Stimulated activated CD8-positive, alpha-beta memory T cell treated with anti-CD3 and anti-CD28 coated beads, Interleukin-7, amount 100 ng/mL, for 4 hours (primary cell): ENCODE data around the gene COL4A1.

ENCODE experiments used
- DNase-seq, 2 donors: peaks; one replicate each; pipeline ENCODE4 v3.0.0-alpha.2; 2020; ENCODE audit warnings: low read depth in 2 of 2

Gene COL4A1

DNA sequence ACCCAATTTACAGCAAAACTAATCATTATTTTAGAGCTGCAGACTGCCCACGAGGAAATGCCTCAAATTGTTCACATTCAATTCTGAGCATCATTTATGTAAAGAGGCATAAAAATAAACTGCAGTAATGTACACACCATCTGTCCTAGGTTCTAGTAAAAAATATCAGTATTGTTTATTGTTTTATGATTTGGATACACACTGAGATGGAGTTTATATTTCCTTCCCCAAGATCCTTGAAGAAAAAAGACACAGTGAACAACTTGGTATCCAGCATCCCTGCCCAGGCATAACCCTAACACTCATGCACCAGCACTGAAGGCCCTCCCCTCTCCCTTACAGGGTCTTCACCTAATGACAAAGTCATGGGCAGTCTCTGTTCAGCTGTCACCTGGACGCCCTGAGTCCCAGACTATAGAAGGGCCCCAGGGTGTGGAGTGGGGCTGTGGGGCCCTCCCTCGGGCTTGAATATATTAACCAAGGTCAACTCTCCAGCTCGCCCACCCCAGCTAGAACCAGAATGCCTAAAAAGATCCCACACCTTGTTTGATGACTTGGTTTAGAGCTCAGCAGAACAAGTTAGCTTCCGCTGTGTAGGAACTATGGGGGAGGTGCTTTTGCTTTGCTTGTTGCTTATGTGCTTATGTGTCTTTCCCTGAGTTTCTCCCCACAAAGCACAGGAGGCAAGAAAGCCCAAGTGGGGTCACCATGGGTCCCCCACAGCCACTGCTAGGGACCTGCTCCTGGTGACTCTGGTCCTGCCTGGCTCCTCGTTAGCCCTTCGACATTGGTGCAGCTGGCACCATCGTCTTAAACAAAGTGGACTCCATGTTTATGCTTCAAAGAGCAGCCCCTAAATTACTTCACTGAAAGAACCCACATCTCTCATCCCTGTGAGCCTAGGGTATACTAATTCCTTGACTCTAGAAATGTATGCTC is 111.1 kb downstream of the COL4A1 start:
- no peak for DNase-seq

DNA sequence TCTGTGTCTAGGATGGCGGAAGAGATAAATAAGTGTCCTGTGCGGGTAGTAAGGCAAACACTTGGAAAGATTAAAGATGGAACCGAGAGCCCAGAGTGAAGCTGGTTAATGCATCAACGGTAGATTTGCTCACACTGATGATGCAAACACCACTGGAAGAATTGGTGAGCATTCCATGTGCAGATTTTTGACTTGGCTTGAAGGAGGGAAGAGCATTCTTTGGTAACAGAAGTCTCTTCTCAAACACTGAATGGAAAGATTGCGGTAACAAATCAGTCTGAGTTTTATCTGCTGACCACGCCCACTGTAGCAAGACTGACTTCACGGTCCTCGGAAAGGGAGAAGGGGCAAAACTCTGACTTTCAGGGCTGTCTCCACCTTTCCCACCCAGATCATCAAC is 112.5 kb downstream of the COL4A1 start:
- no peak for DNase-seq

DNA sequence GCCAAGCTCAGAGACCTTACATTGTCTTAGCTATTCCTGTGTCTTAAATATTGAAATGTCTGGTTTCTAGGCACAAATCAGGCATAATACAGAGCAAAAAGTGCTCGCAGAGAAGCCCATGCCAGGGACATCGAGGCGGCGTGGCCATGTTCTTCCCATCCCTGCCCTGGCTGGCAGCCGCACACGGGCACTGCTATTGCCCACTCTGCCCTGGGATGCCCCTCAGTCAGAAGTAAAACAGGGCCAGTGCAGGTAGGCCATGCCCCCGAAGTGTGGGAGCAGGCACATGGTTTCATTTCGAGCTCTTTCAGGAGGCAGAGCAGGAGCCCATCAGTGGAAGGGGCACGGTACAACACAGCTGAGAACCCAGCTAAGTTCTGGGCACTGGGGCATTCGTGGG is 113.5 kb downstream of the COL4A1 start:
- no peak for DNase-seq

DNA sequence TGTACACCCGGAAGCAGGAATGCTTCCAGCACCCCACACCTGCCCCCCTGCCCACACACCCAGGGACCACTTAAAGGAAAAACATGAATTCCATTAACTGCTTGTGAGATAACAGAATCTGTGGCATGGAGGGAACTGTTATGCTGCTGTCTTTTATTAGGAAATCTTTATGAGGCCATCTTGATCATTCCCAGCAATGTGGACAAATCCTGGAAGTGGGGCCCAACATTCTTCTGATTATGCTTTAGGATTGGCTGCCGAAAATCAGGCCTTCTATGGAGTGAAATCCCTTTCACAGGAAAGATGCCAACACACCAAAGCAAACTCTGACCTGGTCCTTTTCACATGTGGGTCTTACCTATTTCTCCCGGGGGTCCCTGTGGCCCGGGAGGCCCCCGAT is 114.5 kb downstream of the COL4A1 start:
- no peak for DNase-seq

DNA sequence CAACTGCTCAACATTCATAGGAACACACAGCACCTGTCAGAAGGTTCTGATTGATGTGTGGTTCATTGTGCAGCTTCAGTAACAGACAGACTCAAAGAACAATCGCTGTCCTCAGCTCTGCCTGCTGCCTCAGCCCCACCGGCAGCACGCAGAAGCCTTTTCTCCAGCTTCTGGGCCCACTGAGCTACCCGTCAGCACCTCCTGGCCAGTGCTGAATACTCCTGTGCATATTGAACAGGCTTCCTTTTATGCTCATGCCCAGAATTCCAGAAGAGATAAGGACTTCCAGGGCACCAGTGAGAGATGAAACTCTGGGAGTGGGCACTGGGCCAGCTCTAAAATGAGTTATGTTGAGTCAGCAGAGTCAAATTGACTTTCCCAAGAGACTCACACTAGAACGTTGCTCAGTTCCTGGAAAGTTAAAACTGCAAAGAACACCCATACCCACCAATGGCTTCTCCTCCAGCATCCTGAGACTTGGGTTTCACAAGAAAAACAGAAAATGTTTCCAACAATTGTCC is 119.3 kb downstream of the COL4A1 start:
- DNase-seq, result no peak

DNA sequence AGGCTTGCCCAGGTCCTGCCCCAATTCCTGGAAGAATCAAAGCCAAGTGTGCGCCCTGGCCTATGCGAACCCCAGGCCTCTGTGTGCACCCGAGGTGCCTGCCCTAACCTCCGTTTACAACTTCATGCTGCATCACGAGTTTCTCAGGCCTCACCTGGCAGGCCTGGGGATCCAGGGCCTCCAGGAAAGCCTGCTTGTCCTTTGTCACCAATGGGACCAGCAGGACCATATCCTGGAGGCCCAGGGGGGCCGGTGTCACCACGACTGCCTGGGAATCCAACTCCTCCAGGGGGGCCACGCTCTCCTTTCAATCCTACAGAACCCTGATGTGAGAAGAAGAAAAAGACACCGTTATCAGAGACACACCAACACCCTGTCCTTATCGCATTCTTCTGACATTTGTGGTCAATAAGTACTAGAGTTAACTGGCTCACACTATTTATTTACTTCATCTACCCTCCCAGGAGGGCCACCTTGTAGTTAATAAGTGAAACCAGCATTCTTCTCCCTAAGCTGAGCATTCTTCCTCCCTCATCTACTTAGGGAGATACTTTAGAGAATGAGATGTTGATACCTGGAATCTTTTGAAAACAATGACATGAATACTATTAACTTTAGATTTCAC is 120.6 kb downstream of the COL4A1 start:
- no peak for DNase-seq

DNA sequence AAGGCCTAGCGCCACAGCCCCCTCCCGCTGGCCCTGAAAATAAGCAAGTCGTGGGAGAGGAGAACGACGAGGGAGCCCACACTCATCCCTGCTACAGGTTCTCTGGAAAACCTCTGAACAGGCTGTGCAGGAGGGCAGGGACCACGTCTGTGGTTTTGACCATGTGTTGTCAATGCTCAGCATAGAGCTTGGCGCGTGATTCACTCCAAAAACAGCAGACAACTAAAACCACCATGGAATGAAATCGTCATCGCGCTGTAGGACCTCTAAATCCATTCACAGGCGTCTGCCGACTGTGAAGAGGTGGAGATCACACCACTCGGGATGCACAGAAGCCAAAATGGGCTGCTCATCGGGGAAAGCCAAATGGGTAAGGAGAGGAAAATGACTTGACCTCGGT is 121.3 kb downstream of the COL4A1 start:
- DNase-seq, result no peak

DNA sequence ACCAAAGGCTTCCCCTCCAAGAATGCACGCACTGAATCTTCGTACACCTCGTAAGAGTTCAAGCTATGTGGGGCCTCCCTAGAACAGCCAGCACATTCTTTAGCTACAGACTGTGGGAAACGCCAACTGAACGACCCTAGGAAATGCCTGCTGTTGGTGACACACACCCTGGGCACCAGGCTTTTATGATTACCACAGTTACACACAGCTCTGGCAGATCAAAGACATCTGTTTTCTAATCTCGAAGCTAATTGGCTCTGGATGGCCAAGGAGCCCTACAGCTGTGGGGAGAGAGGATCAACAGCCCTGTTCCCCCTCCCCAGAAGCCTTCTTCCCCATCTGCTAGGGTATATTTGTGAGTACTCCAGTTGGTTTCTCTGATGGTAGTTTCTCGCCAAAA is 123.0 kb downstream of the COL4A1 start:
- DNase-seq, result no peak

DNA sequence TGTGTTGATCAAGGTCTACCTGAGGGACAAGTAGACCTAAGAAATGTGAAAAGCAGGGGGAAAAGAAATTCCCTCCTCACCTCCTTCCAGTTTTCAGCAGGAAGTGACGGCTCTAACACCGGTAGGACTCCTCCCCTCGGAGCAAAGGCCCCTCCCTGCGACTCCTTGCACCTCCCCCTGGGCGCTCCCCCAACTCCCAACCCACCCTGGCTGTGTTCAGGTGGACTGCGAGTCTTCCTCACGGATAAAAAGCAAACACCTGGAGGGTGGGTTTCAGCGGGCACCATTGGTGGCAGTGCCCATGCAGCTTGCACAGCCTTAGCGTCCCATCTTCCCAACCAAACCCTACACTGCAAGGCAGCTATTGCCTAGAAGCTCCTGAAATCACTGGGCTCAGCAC is 124.5 kb downstream of the COL4A1 start:
- no peak for DNase-seq

DNA sequence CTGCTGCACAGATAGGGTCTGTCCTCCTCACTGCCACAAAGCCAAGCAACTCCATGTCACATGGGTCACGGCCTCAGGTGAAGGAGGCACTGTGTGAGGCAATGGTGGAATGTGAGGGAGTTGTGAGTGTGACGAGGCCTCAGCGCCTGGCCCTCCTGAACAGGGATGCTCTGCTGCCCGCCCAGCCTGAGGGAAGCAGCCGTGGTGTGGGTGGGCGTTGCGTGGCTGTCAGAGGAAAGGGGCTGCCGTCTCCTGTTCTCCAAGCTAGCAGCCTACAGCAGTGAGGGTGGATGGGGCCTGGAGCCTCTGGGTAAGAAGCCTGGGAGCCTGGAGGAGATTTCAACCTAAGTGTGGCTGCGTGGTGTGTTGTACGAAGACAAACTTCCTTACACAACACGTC is 125.0 kb downstream of the COL4A1 start:
- DNase-seq, result no peak

DNA sequence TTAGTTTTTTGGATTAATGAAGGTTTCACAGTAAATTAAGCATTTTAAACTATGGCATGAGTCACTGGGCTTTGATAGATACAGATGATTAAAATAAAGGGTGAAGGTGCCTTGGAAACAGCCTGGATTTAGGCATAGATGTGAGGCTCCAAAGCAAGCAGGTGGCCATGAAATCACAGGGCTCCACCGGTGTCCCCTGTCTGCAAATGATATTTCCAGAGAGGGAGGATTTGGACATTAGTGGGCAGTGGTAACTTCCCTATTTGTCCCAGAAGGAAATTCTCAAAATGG is 127.2 kb downstream of the COL4A1 start:
- DNase-seq, result no peak

DNA sequence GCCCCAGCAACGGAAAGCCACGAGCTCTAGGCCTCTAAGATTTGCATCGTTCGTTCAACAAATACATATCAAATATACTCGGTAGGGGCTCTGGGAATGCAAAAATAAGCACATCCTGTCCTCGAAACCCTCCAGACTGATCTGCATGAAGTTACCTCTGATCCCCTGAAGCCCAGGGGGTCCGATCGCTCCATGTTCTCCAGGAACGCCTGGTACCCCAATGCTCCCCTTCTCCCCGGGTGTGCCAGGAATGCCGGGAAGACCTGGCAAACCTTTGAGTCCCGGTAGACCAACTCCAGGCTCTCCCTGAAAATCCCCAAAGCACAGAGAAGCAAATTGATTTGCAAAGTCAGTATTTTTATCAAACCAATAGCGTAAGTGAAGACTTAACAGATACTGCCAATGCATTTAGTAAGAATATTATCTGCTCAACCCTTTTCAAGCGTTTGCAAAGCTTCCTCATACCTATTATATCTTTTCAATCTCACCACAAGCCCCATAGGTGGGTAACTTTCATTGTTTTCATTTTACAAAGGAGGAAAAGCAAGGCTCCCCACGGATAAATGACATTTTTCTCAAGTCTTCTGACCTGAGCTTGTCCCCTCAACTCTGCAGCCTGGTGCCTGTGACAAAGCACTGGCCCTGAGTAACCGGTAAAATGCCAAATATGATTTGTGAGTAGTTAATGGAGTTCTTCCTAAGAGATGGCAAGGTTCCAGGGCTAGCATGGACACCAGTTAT is 127.7 kb downstream of the COL4A1 start:
- no peak for DNase-seq

DNA sequence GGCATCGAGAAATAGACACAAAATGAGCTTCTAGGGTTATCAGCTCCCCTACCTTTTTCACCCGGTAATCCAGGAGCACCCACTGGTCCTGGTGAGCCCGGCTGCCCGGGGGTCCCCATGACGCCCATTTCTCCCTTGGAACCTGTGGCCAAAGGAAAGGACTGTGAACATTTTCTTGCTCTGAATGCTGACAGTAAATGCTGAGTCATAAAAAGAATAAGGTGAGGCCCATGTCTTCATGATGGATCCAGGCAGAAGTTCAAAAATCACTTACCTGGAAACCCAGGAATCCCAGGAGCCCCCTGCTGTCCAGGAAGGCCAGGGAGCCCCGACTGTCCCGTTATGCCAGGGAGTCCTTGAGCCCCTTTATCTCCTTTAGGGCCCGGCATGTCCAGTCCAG is 129.2 kb downstream of the COL4A1 start:
- DNase-seq, result no peak

DNA sequence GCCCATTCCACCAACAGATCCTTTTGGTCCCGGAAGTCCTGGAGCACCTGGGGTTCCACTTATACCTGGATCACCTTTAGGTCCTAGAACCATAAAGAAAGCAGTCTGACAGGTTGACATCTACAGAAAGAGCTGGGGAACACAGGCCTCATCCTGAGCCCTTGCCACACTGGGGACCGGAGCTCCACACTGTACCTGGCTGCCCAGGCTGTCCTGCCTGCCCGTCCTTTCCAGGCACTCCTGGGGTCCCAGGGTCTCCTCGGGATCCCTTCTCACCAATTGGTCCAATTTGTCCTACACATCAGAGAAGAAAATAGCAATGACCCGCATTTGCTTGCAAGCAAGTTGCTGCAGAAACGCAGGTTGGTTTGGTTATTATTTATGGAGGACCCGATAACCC is 130.5 kb downstream of the COL4A1 start:
- no peak for DNase-seq

DNA sequence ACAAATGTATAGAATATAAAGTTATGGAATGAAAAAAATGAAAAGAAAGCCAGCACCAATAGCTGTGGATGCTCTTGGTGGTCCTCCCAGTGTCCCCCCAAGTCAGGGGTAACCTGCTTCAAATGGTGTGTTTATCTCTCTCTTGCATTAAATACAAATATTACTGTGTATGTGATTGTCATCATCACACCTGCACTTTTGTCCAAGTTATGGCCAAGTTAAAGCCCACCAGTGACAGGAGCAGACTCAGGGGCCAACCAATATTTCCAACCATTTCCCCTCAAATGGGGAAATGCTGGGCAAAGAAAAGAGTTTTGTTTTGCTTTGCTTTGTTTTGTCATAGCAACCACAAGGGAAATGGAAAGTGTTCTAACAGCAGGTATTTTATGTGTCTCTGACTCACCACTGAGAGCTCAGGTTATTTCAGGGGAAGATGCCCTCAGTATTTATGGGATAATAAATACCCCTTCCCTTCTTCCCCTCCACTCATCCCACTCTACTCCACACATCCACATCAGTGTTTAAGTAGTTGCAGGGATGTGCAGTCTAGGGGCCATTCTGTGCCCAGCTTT is 133.6 kb downstream of the COL4A1 start:
- no peak for DNase-seq

DNA sequence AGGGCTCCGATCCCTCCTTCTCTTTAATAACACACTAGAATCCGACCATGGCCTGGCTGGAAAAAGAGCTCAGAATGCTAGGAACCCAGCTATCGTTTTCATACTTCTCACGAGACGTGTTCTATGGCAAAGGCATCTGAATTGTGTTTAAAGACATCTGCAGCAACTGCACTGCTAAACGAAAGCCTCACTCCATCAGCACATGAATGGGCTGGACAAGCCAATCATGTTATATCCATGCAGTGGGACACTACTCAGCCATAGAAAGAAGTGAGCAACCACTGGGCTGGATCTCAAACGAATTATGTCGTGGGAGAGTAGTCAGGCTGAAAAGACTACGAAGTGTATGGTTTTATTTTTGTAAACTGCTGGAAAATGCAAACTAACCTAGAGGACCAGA is 136.1 kb downstream of the COL4A1 start:
- DNase-seq, result no peak

DNA sequence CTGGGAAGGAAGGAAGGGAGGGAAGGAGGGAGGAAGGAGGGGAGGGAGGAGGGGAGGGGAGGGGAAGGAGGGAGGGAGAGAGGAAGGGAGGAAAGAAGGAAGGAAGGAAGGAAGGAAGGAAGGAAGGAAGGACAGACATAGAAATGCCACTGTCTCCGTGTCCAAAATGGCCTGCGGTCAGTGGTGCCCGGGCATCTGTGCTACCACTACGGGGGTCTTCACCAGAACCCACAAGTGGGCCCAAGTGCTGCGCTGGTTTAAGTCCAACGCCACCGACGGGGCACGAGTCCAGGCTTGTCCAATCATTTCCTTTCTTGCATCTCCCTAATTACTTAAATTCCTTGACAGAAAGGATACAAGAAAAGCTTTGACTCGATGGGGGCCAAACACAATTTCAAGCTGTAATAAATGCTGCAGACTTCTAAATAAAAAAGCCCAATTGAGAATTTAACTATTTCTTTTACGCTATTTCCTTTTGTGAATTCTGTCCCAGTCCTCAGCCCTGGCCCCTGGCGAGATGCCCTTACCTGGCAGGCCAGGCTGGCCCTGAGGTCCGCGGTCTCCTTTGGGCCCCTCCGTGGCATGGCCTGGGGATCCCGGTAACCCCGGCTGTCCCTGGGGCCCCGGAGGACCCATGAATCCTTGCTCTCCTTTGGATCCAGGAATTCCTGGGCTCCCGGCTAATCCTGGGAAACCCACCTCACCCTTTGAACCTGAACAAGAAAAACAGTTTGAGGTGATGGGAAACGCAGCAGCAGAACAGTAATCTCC is 136.8 kb downstream of the COL4A1 start:
- DNase-seq, result no peak

DNA sequence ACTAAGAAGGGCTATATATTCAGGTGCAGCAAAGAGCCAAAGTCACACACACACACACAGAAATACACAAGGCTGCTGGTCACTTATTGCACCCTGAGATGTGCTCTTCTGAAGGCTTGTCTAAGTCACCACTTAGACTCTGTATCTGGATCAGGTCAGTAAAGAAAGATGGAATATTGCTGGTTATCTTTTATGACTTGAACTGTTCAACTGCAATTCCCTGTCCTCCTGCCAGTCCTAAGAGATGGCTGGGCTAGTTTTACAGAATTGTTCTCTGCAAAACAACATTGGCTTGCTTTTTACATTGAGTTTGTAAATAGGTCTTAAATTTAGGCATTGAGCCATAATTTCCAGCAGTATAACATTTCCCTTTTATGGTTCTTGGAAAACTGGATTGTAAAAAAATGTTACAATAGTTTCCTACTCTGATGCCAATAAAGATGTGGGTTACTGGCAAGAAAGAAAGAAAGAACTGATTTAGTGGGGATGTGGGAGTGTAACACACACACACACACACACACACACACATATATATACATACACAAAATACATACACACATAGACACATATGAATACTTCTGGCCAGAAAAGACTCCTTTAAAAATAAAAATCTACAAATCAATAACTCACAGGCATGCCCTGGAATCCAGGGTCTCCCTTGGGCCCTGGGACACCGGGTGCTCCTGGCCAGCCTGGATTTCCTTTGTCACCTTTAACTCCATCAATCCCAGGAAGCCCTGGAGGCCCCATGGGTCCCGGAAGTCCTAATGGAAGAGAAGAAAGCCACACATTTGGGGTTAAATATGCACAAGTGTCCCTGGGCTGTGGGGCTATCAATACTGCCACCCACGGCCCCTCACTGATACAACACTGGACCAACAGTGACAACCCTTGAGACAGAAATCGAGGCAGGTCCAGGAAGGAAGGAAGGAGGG is 137.7 kb downstream of the COL4A1 start:
- DNase-seq, result no peak

DNA sequence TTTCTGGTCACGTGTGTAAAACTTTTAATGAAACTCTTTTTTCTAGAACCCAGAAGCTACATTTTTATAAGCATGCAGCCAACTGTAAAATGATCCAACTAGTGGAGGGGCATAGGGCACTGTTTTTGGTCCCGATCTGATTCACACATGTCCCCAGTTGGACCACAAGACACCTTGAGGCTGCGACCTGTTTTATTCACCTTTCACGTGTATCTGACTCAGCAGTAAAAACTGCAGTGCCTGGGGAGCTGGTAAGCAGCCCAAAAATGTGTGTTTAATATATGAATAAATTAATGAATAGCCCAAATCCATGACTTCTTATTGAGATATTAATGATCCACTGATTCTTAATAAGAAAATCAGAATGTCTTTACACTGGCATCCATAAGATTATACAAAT is 140.4 kb downstream of the COL4A1 start:
- no peak for DNase-seq

DNA sequence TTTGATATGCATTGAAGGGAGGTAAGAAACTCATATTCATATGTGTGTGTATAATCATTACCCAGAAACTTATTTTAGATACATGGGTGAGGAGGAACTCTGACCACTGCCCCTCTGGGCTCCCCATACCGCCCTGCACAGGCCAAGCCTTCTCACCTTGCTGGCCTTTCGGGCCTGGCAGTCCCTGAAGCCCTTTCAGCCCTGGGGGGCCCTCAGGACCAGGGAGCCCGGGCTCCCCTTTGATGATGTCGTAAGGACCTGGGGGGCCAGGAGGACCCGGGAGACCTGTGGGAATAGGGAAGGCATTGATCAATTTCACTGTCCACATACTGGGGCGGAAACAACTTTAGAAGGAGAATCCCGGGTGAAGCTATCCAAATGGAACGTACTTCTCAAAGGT is 142.3 kb downstream of the COL4A1 start:
- DNase-seq, result no peak
